GM18502 (cell line): Measurements from ENCODE around the gene DRC1.
"Not testable (repeated sequence)": the region's sequence is repeated elsewhere in the genome, so short reads cannot be mapped to it uniquely, and the experiment has no call there.

Experiments
- ATAC-seq: cut with Tn5 transposase; IDR thresholded peaks from one replicate; pipeline ENCODE4 v1.9.1; 2021; ENCODE audit warnings: mild to moderate bottlenecking; ENCODE audit not compliant: unreplicated experiment, poor library complexity

DRC1 gene

GRCh38 chr2:26401739-26402541 lies at the start of gene DRC1:
Gene DRC1, plus strand, starts transcription at chr2:26401920. Its CDS starts 70 bp downstream, at chr2:26401990.
- no peak for ATAC-seq

DNA sequence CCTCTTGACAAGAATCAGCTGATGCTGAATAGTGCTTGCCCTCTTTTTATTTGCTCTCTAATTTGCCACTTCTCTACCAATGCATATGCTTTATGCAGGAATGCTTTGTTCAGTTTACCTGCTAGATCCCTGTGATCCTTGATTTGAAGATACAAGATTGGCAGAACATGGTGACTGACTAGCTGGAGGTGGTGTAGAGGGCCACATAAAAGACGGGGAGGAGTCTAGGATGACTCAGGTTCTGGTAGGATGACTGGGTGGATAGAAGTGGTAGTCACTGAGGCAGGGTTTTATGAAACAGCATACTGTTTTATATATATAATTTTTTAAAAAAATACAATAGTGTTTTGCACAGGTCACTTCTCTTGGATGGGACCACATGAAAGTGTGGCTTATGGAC lies 48.8 kb upstream of the DRC1 start:
- no peak for ATAC-seq

DNA sequence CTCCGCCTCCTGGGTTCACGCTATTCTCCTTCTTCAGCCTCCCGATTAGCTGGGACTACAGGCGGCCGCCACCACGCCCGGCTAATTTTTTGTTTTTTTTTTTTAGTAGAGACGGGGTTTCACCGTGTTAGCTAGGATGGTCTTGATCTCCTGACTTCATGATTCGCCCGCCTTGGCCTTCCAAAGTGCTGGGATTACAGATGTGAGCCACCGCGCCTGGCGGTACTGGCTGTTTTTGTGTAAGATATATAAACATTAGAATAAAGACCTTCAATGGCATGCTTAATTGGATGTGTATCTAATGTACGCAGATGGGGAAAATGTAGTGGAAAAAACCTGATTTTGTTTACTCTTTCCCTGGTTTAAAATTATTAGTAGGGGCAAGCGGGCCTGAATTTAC lies 47.3 kb upstream of the DRC1 start:
- ATAC-seq, result not testable (repeated sequence)

GRCh38 chr2:26355038-26355995 lies 46.4 kb upstream of the DRC1 start:
- no peak for ATAC-seq

DNA sequence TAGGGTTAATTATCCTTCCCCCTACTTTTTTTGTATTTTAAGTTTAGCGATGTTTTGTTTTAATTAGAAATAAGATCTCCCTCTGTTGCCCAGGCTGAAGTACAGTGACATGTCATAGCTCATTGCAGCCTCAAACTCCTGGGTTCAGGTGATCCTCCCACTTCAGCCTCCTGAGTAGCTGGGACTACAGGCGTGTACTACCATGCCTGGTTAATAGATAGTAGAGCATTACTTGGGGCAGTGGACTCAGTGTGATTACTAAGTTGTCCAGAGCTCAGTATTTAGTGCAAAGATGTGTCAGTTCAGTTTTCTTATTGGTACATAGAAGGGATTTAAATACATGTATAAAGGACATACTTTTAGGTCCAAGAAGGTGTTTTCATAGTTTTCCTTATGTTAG lies 45.6 kb upstream of the DRC1 start:
- ATAC-seq, result no peak

- ATAC-seq, result no peak
Observed at GRCh38 chr2:26356771-26357170, 44.9 kb upstream of the DRC1 start.

GRCh38 chr2:26359886-26360473 lies 41.7 kb upstream of the DRC1 start:
- ATAC-seq, result no peak

DNA sequence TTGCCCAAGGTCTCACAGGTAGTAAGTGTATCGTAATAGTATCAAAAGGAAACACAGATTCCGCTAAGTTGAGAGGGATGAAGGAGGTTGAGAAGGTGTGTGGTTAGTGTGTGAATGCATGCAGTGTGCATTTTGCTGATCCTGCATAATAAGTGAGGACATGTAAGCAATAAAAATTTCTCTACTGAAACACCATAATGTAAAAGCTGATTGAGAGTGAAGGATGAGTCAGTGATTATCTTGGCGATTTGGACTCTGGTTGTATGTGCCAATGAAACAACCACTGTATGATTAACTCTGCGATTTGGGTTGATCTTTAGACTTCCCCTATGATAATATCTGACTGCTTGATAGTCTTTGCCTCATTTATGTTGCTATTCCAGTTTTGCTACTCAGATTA lies 38.4 kb upstream of the DRC1 start:
- ATAC-seq, result no peak

- ATAC-seq, result no peak
Observed at GRCh38 chr2:26363958-26364357, 37.8 kb upstream of the DRC1 start.

DNA sequence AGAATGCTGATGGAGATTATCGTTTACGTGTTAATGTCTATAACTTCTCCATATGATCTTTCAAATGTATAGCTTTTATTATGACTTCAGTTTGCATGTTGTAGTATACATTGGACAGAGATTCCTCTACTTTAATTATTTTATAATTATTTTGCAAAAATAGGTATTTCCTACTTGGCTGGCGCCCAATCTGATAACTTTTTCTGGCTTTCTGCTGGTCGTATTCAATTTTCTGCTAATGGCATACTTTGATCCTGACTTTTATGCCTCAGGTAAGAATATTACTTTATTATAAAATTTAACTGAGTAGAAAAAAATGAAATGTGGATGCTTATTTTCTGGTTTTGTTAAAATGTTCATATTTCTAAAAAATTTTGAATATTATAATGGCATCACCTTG lies 37.1 kb upstream of the DRC1 start:
- ATAC-seq, result no peak

DNA sequence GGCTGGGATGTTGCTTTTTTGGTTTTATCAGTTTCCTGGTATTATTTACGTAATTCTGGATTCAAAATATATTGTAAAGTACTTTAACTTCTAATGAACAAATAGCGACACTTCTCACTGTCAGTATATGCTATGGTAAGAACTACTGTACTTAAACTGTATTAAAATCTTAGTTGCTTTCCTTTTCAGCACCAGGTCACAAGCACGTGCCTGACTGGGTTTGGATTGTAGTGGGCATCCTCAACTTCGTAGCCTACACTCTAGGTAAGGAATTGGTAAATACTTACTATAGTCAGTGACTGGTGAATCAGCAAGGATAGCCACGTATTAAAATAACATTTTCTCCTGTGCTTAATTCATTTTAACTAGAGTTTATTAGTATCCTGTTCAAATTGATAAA lies 34.8 kb upstream of the DRC1 start:
- ATAC-seq, result no peak

GRCh38 chr2:26369664-26370063 lies 32.1 kb upstream of the DRC1 start:
- not testable (repeated sequence) for ATAC-seq

DNA sequence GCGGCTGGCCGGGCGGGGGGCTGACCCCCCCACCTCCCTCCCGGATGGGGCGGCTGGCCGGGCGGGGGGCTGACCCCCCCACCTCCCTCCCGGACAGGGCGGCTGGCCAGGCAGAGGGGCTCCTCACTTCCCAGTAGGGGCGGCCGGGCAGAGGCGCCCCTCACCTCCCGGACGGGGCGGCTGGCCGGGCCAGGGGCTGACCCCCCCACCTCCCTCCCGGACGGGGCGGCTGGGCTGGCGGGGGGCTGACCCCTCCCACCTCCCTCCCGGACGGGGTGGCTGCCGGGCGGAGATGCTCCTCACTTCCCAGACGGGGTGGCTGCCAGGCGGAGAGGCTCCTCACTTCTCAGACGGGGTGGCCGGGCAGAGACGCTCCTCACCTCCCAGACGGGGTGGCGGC lies 30.8 kb upstream of the DRC1 start:
- not testable (repeated sequence) for ATAC-seq

GRCh38 chr2:26376799-26377198 lies 24.9 kb upstream of the DRC1 start:
- ATAC-seq, result no peak

GRCh38 chr2:26380281-26380680 lies 21.4 kb upstream of the DRC1 start:
- no peak for ATAC-seq

DNA sequence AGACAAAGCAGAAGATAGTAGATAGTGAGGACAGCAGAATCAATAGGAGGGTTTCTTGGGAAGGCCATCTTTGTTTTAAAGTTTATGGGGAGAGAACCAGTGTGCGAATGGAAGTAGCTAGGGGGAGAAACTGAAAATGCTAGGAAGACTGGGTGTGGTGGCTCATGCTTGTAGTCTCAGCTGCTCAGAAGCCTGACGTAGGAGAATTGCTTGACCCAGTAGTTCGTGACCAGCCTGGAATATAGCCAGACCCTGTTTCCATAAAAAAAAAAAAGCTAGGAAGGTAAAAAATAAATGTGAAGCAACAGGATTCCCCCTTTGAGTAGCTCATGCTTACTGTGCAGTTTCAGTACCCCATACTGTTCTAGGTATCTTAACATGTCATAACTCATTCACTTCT lies 19.2 kb upstream of the DRC1 start:
- ATAC-seq, result no peak

DNA sequence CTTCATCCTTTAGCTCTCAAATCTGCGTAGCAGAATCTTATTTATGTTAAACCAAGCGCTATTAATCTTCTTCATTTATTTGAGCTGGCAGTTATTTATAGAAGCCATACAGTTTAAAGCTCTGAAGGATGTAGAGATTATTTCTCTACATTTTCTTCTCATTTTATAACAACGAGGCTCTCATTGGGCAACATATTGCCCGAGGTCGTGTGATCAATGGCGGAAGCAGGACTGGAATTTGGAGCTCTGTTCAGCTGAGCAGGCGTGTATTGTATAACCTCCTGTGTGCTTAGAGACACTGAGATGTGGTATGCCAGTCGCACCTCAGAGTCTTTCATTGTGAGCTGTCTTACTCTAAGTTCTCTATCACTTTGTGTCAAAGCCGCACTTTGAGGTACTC lies 17.5 kb upstream of the DRC1 start:
- no peak for ATAC-seq

GRCh38 chr2:26384597-26384996 lies 17.1 kb upstream of the DRC1 start:
- ATAC-seq, result no peak

- ATAC-seq, result no peak
Observed at GRCh38 chr2:26387189-26387588, 14.5 kb upstream of the DRC1 start.

GRCh38 chr2:26394694-26395093 lies 7.0 kb upstream of the DRC1 start:
- no peak for ATAC-seq

DNA sequence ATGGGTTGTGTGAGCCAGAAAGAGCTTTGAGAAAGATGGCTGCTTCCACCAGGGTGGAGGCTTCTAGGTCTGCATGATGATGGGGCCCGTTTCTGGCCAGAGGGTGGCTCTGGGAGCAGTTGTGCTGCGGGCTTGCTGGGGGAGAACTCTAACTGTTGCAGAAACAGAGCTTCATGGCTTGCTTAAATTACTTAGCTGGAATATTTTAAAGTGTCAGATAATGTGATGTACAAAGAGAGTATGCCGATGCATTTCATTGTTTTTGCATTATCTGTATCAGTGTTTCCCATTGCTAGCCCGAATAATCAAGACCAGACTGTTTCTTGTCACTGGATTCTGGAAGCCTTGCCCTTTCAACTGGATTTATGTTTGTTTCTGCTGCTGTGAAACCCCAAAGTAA lies 6.3 kb upstream of the DRC1 start:
- no peak for ATAC-seq
